Liver (tissue), 9 donors: ENCODE data around the gene CEP128. TPM values are rescaled to one million over a fixed set of nuclear protein-coding genes. Genes with fewer than 3 reads are reported as not detected.

Source experiments
- DNase-seq: peaks from one replicate; pipeline ENCODE4 v3.0.0-alpha.2; 2017; ENCODE audit warnings: low spot score
- H3K27ac ChIP-seq, 2 donors: one replicate each; pipeline ENCODE4 v1.7.0; 2013; ENCODE audit warnings: inconsistent platforms in 2 of 2, low read length in 2 of 2, control low read depth in 1 of 2, low read depth in 1 of 2, mild to moderate bottlenecking in 1 of 2
- H3K27me3 ChIP-seq, 4 donors: one replicate each; pipeline versions ENCODE4 v1.6.1 to v1.7.0; 2013; ENCODE audit warnings: low read length in 3 of 4, inconsistent platforms in 1 of 4, mild to moderate bottlenecking in 1 of 4, moderate library complexity in 1 of 4; ENCODE audit not compliant: control insufficient read depth in 4 of 4, insufficient read depth in 4 of 4
- H3K36me3 ChIP-seq, 4 donors: one replicate each; pipeline versions ENCODE4 v1.6.1 to v1.7.0; 2013; ENCODE audit warnings: low read length in 3 of 4, mild to moderate bottlenecking in 3 of 4, low read depth in 1 of 4, moderate library complexity in 1 of 4; ENCODE audit not compliant: control insufficient read depth in 4 of 4, insufficient read depth in 3 of 4
- H3K4me1 ChIP-seq, 4 donors: one replicate each; pipeline versions ENCODE4 v1.6.1 to v1.7.0; 2013; ENCODE audit warnings: low read length in 3 of 4, mild to moderate bottlenecking in 3 of 4, moderate library complexity in 1 of 4; ENCODE audit not compliant: control insufficient read depth in 4 of 4, insufficient read depth in 4 of 4
- H3K4me3 ChIP-seq, 3 donors: one replicate each; pipeline versions ENCODE4 v1.6.1 to v1.7.0; 2013; ENCODE audit warnings: low read length in 3 of 3, control low read depth in 1 of 3, low read depth in 1 of 3, mild to moderate bottlenecking in 1 of 3
- H3K9ac ChIP-seq, 2 donors: one replicate each; pipeline ENCODE4 v1.7.0; 2013; ENCODE audit warnings: low read length in 2 of 2, mild to moderate bottlenecking in 2 of 2, moderate library complexity in 2 of 2, control low read depth in 1 of 2, low read depth in 1 of 2
- H3K9me3 ChIP-seq, 4 donors: one replicate each; pipeline versions ENCODE4 v1.6.1 to v1.7.0; 2013; ENCODE audit warnings: low read length in 3 of 4; ENCODE audit not compliant: control insufficient read depth in 4 of 4
- EGR1 ChIP-seq, 2 donors: IDR thresholded peaks; 2 replicates each; pipeline ENCODE4 v1.6.1; 2016 to 2018; ENCODE audit warnings: antibody characterized with exemption in 2 of 2, low read depth in 2 of 2
- FOXA1 ChIP-seq: IDR thresholded peaks from 2 replicates; pipeline ENCODE4 v1.6.1; 2016; ENCODE audit warnings: antibody characterized with exemption
- FOXA2 ChIP-seq: IDR thresholded peaks from 2 replicates; pipeline ENCODE4 v1.6.1; 2016; ENCODE audit warnings: antibody characterized with exemption
- GABPA ChIP-seq, 2 donors: IDR thresholded peaks in 1 of 2; conservative IDR thresholded peaks in 1 of 2; 2 replicates each; pipeline ENCODE4 v1.6.1; 2016; ENCODE audit warnings: antibody characterized with exemption in 2 of 2, mild to moderate bottlenecking in 1 of 2, moderate library complexity in 1 of 2
- HNF4G ChIP-seq: IDR thresholded peaks from 2 replicates; pipeline ENCODE4 v1.6.1; 2016; ENCODE audit warnings: antibody characterized with exemption
- JUND ChIP-seq, 2 donors: IDR thresholded peaks; 2 replicates each; pipeline ENCODE4 v1.6.1; 2016; ENCODE audit warnings: antibody characterized with exemption in 2 of 2
- NR2F2 ChIP-seq: IDR thresholded peaks from 2 replicates; pipeline ENCODE4 v1.6.1; 2016; ENCODE audit warnings: antibody characterized with exemption
- RAD21 ChIP-seq, 2 donors: IDR thresholded peaks; 2 replicates each; pipeline ENCODE4 v1.6.1; 2016; ENCODE audit warnings: antibody characterized with exemption in 2 of 2, mild to moderate bottlenecking in 2 of 2
- RXRA ChIP-seq, 2 donors: IDR thresholded peaks; 2 replicates each; pipeline ENCODE4 v1.6.1; 2017 to 2018; ENCODE audit warnings: antibody characterized with exemption in 2 of 2, mild to moderate bottlenecking in 1 of 2
- SP1 ChIP-seq: IDR thresholded peaks from 2 replicates; pipeline ENCODE4 v1.6.1; 2018; ENCODE audit warnings: antibody characterized with exemption, mild to moderate bottlenecking
- YY1 ChIP-seq: IDR thresholded peaks from 2 replicates; pipeline ENCODE4 v1.6.1; 2016; ENCODE audit warnings: antibody characterized with exemption, mild to moderate bottlenecking
- WGBS: extraction: QIAGEN DNeasy Blood & Tissue Kit; methylation state at CpG from one replicate; pipeline ENCODE4 v1.1.7; 2013; 5-methylcytosine and 5-hydroxymethylcytosine counted together
- polyA plus RNA-seq, 2 donors: library from polyadenylated mRNA; stranded (reverse) in 1 of 2; unstranded in 1 of 2; fragments of 200-250 nt in 1 of 2; fragments of >200 nt in 1 of 2; fragmentation: Nextera tagmentation in 1 of 2; extraction: Ambion mirVana in 1 of 2; gene quantifications; one replicate each; pipeline versions ENCODE4 v1.2.1 to v1.2.3, GENCODE V29; 2013 to 2015
- total RNA-seq, 2 donors: library from RNA; depleted of rRNA; stranded (reverse); fragments of >200 nt; gene quantifications; one replicate each; pipeline ENCODE4 v1.2.3, GENCODE V29; 2014
- TF ChIP-seq, protein P1 (sequence below): IDR thresholded peaks from 2 replicates; pipeline ENCODE4 v1.6.1; 2016; ENCODE audit warnings: antibody characterized with exemption
- TF ChIP-seq, protein P2 (sequence below): IDR thresholded peaks from 2 replicates; pipeline ENCODE4 v1.6.1; 2016; ENCODE audit warnings: antibody characterized with exemption
- TF ChIP-seq, protein P3 (sequence below): IDR thresholded peaks from 2 replicates; pipeline ENCODE4 v1.6.1; 2016; ENCODE audit warnings: antibody characterized with exemption, mild to moderate bottlenecking
- TF ChIP-seq, protein P4 (sequence below): fragments of 150-350 bp; IDR thresholded peaks from 2 replicates; pipeline ENCODE4 v1.5.1; 2017; ENCODE audit warnings: improper control_type of control experiment, low read depth, low read length; ENCODE audit not compliant: missing input control
- donor health status: healthy.
- donor health status: healthy.
- donor health status: healthy.
- donor health status: healthy.
- donor health status: healthy.

CEP128 gene
- total and polyA plus RNA-seq, 4 donors: 0.27 to 3.8 (median 1.4) TPM

DNA sequence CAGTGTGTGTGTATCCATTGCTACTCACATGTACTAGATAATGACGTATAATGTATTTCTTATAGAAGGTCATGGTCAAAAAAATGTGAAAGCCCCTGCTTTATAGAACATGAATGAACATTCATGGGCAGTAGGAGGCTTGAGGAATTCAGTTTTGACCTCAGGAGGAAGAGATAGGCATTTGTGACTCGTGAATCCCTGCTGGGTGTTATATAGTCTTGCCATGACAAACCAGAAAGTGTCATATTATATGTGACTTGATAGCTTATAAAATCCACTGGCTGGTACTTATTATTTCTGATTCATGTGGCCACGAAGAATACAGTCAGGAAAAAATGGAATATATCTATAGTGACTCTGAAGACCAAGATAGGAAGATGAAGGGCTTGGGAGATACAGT, 287.6 kb downstream of the CEP128 start:
- WGBS: 91% methylated on average over 3 of the region's 3 CpGs
- no peaks in the 10 kb centered on the region for H3K9me3 ChIP-seq
- no peak for DNase-seq
- no peak overlapping the region for H3K4me3 ChIP-seq
- H3K9ac ChIP-seq: no peak overlapping the region
- no peak for TF ChIP-seq RXRA (IDR thresholded peaks at IDR 0.05)
- no peak for TF ChIP-seq FOXA2
- no peak for TF ChIP-seq SP1
- no peak for TF ChIP-seq EGR1 (IDR thresholded peaks at IDR 0.05; ENCODE audit: low read depth in 2 of 2)
- no peaks in the 10 kb centered on the region for H3K36me3 ChIP-seq
- H3K27ac ChIP-seq: no peak overlapping the region
- H3K4me1 ChIP-seq: no peaks in the 10 kb centered on the region
- no peaks in the 10 kb centered on the region for H3K27me3 ChIP-seq

DNA sequence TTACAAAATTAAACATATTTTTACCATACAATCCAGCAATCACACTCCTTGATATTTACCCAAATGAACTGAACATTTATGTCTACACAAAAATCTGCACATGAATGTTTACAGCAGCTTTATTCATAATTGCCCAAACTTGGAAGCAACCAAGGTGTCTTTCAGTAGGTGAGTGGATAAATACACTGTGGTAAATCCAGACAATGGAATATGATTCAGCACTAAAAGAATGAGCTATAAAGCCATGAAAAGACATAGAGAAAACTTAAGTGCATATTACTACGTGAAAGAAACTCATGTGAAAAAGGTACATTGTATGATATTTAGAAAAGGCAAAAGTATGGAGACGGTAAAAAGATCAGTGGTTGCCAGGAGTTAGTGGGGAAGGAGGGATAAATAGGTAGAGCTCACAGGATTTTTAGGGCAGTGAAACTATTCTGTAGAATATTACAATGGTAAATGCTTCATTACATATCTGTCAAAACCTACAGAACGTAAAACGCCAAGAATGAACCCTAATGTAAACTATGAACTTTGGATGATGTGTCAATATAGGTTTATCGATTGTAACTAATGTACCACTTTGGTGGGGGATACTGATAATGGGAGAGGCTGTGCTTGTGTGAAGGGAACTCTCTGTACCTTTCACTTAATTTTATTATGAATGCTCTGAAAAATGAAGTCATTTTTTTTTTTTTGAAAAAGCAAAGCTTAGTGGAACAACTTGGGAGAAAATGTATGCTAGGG, 295.7 kb downstream of the CEP128 start:
- 92% methylated on average over 5 of the region's 5 CpGs for WGBS
- H3K9ac ChIP-seq: no peak overlapping the region
- H3K9me3 ChIP-seq: no peaks in the 10 kb centered on the region
- no peak for DNase-seq
- H3K4me3 ChIP-seq: no peak overlapping the region
- no peak overlapping the region for H3K27ac ChIP-seq
- H3K36me3 ChIP-seq: no peaks in the 10 kb centered on the region
- TF ChIP-seq SP1: no peak
- TF ChIP-seq RXRA (IDR thresholded peaks at IDR 0.05): no peak
- no peak for TF ChIP-seq GABPA (IDR thresholded peaks at IDR 0.05 in 1 of 2, conservative IDR thresholded peaks at IDR 0.05 in 1 of 2)
- TF ChIP-seq, protein P1, sequence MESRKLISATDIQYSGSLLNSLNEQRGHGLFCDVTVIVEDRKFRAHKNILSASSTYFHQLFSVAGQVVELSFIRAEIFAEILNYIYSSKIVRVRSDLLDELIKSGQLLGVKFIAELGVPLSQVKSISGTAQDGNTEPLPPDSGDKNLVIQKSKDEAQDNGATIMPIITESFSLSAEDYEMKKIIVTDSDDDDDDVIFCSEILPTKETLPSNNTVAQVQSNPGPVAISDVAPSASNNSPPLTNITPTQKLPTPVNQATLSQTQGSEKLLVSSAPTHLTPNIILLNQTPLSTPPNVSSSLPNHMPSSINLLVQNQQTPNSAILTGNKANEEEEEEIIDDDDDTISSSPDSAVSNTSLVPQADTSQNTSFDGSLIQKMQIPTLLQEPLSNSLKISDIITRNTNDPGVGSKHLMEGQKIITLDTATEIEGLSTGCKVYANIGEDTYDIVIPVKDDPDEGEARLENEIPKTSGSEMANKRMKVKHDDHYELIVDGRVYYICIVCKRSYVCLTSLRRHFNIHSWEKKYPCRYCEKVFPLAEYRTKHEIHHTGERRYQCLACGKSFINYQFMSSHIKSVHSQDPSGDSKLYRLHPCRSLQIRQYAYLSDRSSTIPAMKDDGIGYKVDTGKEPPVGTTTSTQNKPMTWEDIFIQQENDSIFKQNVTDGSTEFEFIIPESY: no peak
- TF ChIP-seq, protein P2, sequence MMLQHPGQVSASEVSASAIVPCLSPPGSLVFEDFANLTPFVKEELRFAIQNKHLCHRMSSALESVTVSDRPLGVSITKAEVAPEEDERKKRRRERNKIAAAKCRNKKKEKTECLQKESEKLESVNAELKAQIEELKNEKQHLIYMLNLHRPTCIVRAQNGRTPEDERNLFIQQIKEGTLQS: no peak
- no peak for TF ChIP-seq RAD21 (IDR thresholded peaks at IDR 0.05)
- no peak for TF ChIP-seq FOXA2
- TF ChIP-seq, protein P3, sequence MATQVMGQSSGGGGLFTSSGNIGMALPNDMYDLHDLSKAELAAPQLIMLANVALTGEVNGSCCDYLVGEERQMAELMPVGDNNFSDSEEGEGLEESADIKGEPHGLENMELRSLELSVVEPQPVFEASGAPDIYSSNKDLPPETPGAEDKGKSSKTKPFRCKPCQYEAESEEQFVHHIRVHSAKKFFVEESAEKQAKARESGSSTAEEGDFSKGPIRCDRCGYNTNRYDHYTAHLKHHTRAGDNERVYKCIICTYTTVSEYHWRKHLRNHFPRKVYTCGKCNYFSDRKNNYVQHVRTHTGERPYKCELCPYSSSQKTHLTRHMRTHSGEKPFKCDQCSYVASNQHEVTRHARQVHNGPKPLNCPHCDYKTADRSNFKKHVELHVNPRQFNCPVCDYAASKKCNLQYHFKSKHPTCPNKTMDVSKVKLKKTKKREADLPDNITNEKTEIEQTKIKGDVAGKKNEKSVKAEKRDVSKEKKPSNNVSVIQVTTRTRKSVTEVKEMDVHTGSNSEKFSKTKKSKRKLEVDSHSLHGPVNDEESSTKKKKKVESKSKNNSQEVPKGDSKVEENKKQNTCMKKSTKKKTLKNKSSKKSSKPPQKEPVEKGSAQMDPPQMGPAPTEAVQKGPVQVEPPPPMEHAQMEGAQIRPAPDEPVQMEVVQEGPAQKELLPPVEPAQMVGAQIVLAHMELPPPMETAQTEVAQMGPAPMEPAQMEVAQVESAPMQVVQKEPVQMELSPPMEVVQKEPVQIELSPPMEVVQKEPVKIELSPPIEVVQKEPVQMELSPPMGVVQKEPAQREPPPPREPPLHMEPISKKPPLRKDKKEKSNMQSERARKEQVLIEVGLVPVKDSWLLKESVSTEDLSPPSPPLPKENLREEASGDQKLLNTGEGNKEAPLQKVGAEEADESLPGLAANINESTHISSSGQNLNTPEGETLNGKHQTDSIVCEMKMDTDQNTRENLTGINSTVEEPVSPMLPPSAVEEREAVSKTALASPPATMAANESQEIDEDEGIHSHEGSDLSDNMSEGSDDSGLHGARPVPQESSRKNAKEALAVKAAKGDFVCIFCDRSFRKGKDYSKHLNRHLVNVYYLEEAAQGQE: no peak
- TF ChIP-seq YY1: no peak
- TF ChIP-seq FOXA1: no peak
- no peak for TF ChIP-seq HNF4G
- TF ChIP-seq NR2F2: no peak
- no peak for TF ChIP-seq JUND (IDR thresholded peaks at IDR 0.05)
- TF ChIP-seq, protein P4, sequence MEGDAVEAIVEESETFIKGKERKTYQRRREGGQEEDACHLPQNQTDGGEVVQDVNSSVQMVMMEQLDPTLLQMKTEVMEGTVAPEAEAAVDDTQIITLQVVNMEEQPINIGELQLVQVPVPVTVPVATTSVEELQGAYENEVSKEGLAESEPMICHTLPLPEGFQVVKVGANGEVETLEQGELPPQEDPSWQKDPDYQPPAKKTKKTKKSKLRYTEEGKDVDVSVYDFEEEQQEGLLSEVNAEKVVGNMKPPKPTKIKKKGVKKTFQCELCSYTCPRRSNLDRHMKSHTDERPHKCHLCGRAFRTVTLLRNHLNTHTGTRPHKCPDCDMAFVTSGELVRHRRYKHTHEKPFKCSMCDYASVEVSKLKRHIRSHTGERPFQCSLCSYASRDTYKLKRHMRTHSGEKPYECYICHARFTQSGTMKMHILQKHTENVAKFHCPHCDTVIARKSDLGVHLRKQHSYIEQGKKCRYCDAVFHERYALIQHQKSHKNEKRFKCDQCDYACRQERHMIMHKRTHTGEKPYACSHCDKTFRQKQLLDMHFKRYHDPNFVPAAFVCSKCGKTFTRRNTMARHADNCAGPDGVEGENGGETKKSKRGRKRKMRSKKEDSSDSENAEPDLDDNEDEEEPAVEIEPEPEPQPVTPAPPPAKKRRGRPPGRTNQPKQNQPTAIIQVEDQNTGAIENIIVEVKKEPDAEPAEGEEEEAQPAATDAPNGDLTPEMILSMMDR: no peak
- TF ChIP-seq EGR1 (IDR thresholded peaks at IDR 0.05; ENCODE audit: low read depth in 2 of 2): no peak
- H3K27me3 ChIP-seq: no peaks in the 10 kb centered on the region
- H3K4me1 ChIP-seq: no peaks in the 10 kb centered on the region
